Upper lobe of left lung (tissue), 4 donors: ENCODE results near the gene LRPAP1.

Experiments
- POLR2AphosphoS5 ChIP-seq, 2 donors: sonication (generic); formaldehyde crosslinking; IDR thresholded peaks; one replicate each; pipeline ENCODE4 v1.5.1; 2017; ENCODE audit warnings: antibody characterized with exemption in 2 of 2
- TF ChIP-seq, protein P1 (sequence below), 6 experiments: fragments of 450-650 bp in 4 of 6; fragments of 200-600 bp in 2 of 6; sonication (generic) in 2 of 6; IDR thresholded peaks; one replicate each; pipeline ENCODE4 v1.5.1; 2016 to 2019; ENCODE audit warnings: antibody characterized with exemption in 6 of 6

DNA sequence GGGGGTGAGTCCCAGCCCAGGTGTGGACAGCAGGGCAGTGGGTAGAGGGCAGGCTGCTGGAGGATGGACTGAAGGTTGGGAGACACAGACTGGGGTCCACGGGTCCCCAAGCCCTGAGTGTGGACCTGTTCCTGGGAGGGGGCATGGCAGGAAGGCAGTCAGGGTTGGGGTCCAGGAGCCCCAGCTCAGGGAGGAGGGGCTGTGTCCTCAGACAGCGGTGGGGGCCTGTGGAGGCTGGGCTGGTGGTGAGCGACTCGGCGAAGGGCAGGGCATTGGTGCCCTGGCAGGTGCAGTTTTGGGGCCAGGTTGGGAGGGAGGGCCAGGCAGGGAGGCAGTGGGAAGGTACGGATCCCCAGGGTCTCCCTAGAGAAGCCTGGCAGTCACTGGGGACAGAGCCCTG, 35.1 kb downstream of the LRPAP1 start:
- TF ChIP-seq, protein P1, sequence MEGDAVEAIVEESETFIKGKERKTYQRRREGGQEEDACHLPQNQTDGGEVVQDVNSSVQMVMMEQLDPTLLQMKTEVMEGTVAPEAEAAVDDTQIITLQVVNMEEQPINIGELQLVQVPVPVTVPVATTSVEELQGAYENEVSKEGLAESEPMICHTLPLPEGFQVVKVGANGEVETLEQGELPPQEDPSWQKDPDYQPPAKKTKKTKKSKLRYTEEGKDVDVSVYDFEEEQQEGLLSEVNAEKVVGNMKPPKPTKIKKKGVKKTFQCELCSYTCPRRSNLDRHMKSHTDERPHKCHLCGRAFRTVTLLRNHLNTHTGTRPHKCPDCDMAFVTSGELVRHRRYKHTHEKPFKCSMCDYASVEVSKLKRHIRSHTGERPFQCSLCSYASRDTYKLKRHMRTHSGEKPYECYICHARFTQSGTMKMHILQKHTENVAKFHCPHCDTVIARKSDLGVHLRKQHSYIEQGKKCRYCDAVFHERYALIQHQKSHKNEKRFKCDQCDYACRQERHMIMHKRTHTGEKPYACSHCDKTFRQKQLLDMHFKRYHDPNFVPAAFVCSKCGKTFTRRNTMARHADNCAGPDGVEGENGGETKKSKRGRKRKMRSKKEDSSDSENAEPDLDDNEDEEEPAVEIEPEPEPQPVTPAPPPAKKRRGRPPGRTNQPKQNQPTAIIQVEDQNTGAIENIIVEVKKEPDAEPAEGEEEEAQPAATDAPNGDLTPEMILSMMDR (IDR thresholded peaks at IDR 0.05): no peak
- TF ChIP-seq POLR2AphosphoS5 (IDR thresholded peaks at IDR 0.05): no peak
